ENCODE data around the gene TRIML2. TPM values are rescaled to one million over a fixed set of nuclear protein-coding genes. Genes with fewer than 3 reads are reported as not detected.
"Not testable (repeated sequence)": the region's sequence is repeated elsewhere in the genome, so short reads cannot be mapped to it uniquely, and the experiment has no call there.

TRIML2 gene
- total RNA-seq, 1 donor from 2014 or later: not detected

- intact Hi-C loops (cut with micrococcal nuclease): no loop called here
These were observed 1.2 kb downstream of the TRIML2 start for GRCh38 chr4:188107931-188108843.

- intact Hi-C loops (cut with micrococcal nuclease): no loop called here
These were observed 2.9 kb downstream of the TRIML2 start for GRCh38 chr4:188106454-188106853.

- intact Hi-C loops (cut with micrococcal nuclease): no loop called here
These were observed 16.6 kb downstream of the TRIML2 start for GRCh38 chr4:188092824-188093223.

GRCh38 chr4:188086858-188087257, 22.5 kb downstream of the TRIML2 start:
- intact Hi-C loops (cut with micrococcal nuclease): no loop called here

- intact Hi-C loops (cut with micrococcal nuclease): no loop called here
These were observed 26.6 kb downstream of the TRIML2 start for GRCh38 chr4:188082796-188083195.

- intact Hi-C loops (cut with micrococcal nuclease): no loop called here
These were observed 31.3 kb downstream of the TRIML2 start for GRCh38 chr4:188078116-188078515.

DNA sequence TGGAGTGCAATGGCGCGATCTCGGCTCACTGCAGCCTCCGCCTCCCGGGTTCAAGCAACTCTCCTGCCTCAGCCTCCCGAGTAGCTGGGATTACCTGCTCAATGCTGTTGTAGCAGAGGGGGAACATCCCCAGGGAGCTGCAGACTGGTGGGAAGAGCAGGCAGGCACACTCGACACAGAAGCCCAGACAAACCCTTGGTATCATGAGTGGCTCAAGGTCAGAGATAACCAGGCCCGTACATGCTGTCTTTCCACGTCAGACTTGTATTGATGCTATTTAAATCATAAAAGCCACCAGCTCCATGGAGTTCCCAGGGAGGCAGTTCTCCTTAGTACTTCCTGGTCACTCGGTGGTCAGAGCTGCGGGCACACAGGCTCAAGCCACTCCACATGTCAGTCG, 33.2 kb downstream of the TRIML2 start:
- intact Hi-C loops (cut with micrococcal nuclease): no loop called here

- intact Hi-C loops (cut with micrococcal nuclease): no loop called here
These were observed 48.3 kb downstream of the TRIML2 start for GRCh38 chr4:188061083-188061482.

DNA sequence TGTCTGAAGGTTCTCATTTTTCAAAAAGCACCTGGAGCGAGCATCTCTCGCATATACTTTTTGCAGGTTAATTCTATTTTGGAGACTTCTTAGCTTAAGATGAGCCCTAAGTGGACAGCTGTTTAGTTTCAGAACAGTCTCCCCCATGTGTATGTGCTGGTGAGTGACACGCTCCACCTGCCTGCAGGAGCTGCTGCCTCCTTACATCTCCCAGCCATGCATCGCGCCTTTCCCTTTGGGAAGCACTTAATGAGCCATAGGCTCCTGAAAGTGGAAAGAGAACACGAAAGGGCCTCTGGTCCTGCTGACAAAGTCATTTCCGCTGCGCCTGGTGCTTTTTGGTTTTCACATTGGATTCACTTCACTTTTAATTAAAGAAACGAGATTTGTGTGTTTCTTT, 56.1 kb downstream of the TRIML2 start:
- intact Hi-C loops (cut with micrococcal nuclease): no loop called here

DNA sequence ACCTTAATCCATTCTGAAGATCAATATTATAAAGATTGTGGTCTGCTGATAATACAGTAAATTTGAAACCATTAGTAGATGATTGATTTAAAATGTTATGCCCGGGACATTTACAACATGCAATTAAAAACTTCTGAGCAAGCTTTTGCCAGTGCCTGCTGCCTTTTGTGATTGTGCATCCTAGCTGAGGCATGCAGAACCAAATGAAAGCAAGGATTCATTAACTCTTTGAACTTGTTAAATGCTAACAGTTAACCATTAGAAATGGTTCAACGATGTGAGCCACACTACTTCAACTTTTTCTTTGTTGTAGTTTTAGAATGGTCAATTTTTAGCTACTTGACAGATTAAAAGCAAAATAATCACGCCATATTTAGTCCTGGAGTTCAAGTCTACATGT, 62.7 kb downstream of the TRIML2 start:
- intact Hi-C loops (cut with micrococcal nuclease): no loop called here

GRCh38 chr4:188045461-188045860, 63.9 kb downstream of the TRIML2 start:
- intact Hi-C loops (cut with micrococcal nuclease): not testable (repeated sequence)

DNA sequence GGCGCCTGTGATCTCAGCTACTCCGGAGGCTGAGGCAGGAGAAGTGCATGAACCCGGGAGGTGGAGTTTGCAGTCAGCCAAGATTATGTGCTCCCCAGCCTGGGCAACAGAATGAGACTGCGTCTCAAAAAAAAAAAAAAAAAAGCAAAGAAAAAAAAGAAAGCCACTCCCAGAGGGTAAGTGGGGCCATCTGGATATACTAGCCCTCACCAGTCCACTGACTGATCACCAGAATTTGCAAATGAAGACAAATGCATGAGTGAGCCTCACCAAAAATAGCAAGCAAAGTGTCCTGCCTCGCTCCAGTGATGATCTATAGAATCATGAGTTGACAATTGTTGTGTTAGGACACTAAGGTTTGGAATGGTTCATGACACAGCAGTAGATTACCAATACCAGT, 66.2 kb downstream of the TRIML2 start:
- intact Hi-C loops (cut with micrococcal nuclease): no loop called here

GRCh38 chr4:188042191-188042590, 67.2 kb downstream of the TRIML2 start:
- intact Hi-C loops (cut with micrococcal nuclease): no loop called here

DNA sequence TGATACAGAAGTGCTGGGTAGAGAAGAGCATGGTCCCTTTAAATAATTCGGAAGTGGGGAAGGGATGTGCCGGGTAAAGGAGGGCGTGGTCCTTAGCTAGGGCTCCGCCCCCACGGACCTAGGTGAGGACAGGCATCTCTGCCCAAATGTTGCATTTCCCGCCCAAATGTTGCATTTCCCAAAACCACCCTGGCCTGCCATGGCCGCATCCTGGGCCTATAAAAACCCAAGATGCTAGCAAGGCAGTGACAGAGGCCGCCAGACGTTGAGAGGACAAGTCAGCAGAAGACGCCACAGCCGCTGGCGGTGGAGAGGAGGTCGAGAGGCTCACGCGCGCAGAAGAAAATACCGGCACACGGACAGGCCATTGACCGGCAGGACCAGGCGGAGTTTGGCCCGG, 67.7 kb downstream of the TRIML2 start:
- intact Hi-C loops (cut with micrococcal nuclease): no loop called here

Other genes with a start within 250 kb of the TRIML2 start
- gene ZFP42, start 113.8 kb downstream of the TRIML2 start, total RNA-seq: 0.11 TPM in 1 of 2 replicates, not detected in the other
- gene TRIML1, start 29.8 kb upstream of the TRIML2 start, total RNA-seq: not detected in 2 replicates